Sigmoid colon (tissue), 4 donors: Measurements from ENCODE around the gene MTR.

Experiments used
- EP300 ChIP-seq, 4 donors: sonication (generic); formaldehyde crosslinking; IDR thresholded peaks; one replicate each; pipeline ENCODE4 v1.6.1; 2017; ENCODE audit warnings: antibody characterized with exemption in 4 of 4
- POLR2A ChIP-seq, 2 donors: fragments of 450-650 bp; IDR thresholded peaks; one replicate each; pipeline ENCODE4 v1.6.1; 2016; ENCODE audit warnings: antibody characterized with exemption in 2 of 2, mild to moderate bottlenecking in 2 of 2, moderate library complexity in 2 of 2
- TF ChIP-seq, protein P1 (sequence below), 4 experiments: fragments of 450-650 bp in 3 of 4; fragments of 200-600 bp in 1 of 4; IDR thresholded peaks; one replicate each; pipeline ENCODE4 v1.5.1; 2016 to 2019; ENCODE audit warnings: antibody characterized with exemption in 4 of 4, mild to moderate bottlenecking in 3 of 4, moderate library complexity in 2 of 4

DNA sequence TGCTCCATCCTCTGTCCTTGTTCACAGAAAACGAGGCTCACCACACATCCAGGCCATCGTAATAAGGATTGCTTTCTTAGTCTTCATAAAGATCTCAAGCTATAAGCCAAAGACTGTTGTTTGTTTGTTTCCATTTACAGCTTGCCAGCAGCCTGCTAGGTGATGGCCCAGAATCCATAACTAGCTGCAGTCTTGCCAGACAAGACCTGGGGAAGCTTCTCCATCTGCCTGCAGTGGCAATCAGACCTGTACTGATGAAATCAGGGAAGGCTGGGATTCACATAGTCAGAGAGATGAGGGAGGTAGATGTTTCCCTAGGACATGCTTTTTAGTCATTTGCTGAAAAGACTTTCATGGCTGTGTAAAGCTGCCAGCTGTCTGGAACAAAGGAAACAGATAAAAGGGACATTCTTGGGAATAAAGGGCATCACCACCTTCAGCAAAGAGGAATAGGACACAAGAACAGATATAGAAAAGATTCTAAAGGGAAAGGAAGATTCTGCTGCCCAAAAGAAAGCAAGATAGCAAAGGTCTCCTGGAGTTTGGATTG lies 158.1 kb downstream of the MTR start:
- TF ChIP-seq, protein P1, sequence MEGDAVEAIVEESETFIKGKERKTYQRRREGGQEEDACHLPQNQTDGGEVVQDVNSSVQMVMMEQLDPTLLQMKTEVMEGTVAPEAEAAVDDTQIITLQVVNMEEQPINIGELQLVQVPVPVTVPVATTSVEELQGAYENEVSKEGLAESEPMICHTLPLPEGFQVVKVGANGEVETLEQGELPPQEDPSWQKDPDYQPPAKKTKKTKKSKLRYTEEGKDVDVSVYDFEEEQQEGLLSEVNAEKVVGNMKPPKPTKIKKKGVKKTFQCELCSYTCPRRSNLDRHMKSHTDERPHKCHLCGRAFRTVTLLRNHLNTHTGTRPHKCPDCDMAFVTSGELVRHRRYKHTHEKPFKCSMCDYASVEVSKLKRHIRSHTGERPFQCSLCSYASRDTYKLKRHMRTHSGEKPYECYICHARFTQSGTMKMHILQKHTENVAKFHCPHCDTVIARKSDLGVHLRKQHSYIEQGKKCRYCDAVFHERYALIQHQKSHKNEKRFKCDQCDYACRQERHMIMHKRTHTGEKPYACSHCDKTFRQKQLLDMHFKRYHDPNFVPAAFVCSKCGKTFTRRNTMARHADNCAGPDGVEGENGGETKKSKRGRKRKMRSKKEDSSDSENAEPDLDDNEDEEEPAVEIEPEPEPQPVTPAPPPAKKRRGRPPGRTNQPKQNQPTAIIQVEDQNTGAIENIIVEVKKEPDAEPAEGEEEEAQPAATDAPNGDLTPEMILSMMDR (IDR thresholded peaks at IDR 0.05) = no peak
- TF ChIP-seq EP300 (IDR thresholded peaks at IDR 0.05) (no peak), POLR2A (IDR thresholded peaks at IDR 0.05) (no peak)
